HCT116 (cell line): ENCODE measurements around the gene SRCIN1. TPM values are rescaled to one million over a fixed set of nuclear protein-coding genes. Genes with fewer than 3 reads are reported as not detected.
"Not testable (repeated sequence)": the region's sequence is repeated elsewhere in the genome, so short reads cannot be mapped to it uniquely, and the experiment has no call there.

Experiments
- ATAC-seq: fragments of 200-7000 bp; cut with Tn5 transposase; 2 replicates; pipeline ENCODE4 v1.9.1; 2020; ENCODE audit warnings: mild to moderate bottlenecking, moderate library complexity
- BruUV-seq: library from RNA; stranded (reverse); fragments of 400-500 nt; replicated peaks from 2 replicates; lab custom pipeline; 2021; lab: Mats Ljungman, UMichigan
- CTCF ChIA-PET: fragments of 300-600 bp; sonication (Branson Sonifier 250); formaldehyde crosslinking; loops from one replicate; lab custom pipeline; 2021; ENCODE audit warnings: antibody characterized with exemption; lab: Charles Lee
- POLR2A ChIA-PET: fragments of 300-600, 350-600 bp; sonication (Branson Sonifier 250); formaldehyde crosslinking; loops from one replicate; lab custom pipeline; 2021; ENCODE audit warnings: antibody characterized with exemption; lab: Charles Lee
- RAD21 ChIA-PET, 2 experiments: fragments of 300-600 bp; sonication (Branson Sonifier 250); formaldehyde crosslinking; loops; one replicate each; lab custom pipeline; 2023; ENCODE audit warnings: low total read pairs in 2 of 2; ENCODE audit not compliant: uncharacterized antibody in 2 of 2, unreplicated experiment in 2 of 2, low non-redundant PET in 1 of 2; lab: Charles Lee
- DNase-seq: peaks from one replicate; pipeline ENCODE4 v3.0.0-alpha.2; 2010; ENCODE audit warnings: low read depth, low spot score
- H2AFZ ChIP-seq: fragments of 200-600 bp; shearing (Covaris generic), sonication (generic); 2 replicates; pipeline ENCODE4 v1.6.1; 2017; ENCODE audit warnings: low read depth, mixed run types, mixed read lengths, antibody characterized with exemption, low read length; ENCODE audit not compliant: poor library complexity, severe bottlenecking
- H3K27ac ChIP-seq: 2 replicates; pipeline ENCODE4 v1.5.1; 2012; ENCODE audit warnings: low read depth, low read length
- H3K27me3 ChIP-seq: fragments of 200-600 bp; sonication (generic); 2 replicates; pipeline ENCODE4 v1.6.1; 2016; ENCODE audit warnings: mixed run types, low read length, mixed read lengths; ENCODE audit not compliant: insufficient read depth
- H3K36me3 ChIP-seq, 2 experiments: fragments of 200-500 bp in 1 of 2; fragments of 200-600 bp in 1 of 2; sonication (Bioruptor generic) in 1 of 2; sonication (generic) in 1 of 2; 2 replicates each; pipeline versions ENCODE4 v1.5.1 to v1.6.1; 2014 to 2016; ENCODE audit warnings: low read length in 2 of 2, inconsistent platforms in 1 of 2, mixed read lengths in 1 of 2, mixed run types in 1 of 2; ENCODE audit not compliant: insufficient read depth in 2 of 2, control insufficient read depth in 1 of 2
- H3K4me1 ChIP-seq, 2 experiments: fragments of 200-600 bp in 1 of 2; sonication (generic) in 1 of 2; 2 replicates each; pipeline versions ENCODE4 v1.5.1 to v1.6.1; 2012 to 2017; ENCODE audit warnings: low read length in 2 of 2, inconsistent platforms in 1 of 2, mild to moderate bottlenecking in 1 of 2, mixed read lengths in 1 of 2, mixed run types in 1 of 2, moderate library complexity in 1 of 2; ENCODE audit not compliant: insufficient read depth in 2 of 2, control insufficient read depth in 1 of 2
- H3K4me2 ChIP-seq: fragments of 200-600 bp; sonication (generic); 2 replicates; pipeline ENCODE4 v1.6.1; 2017; ENCODE audit warnings: mixed run types, low read length, mixed read lengths
- H3K4me3 ChIP-seq, 2 experiments: fragments of 200-600 bp in 1 of 2; sonication (generic) in 1 of 2; replicated peaks in 1 of 2; 2 replicates each; pipeline ENCODE4 v1.5.1; 2011 to 2016; ENCODE audit warnings: low read length in 2 of 2, control low read depth in 1 of 2, low read depth in 1 of 2, mild to moderate bottlenecking in 1 of 2, mixed read lengths in 1 of 2, mixed run types in 1 of 2
- H3K79me2 ChIP-seq: fragments of 200-600 bp; sonication (generic); 2 replicates; pipeline ENCODE4 v1.6.1; 2017; ENCODE audit warnings: mild to moderate bottlenecking, mixed run types, low read length, moderate library complexity, mixed read lengths; ENCODE audit not compliant: insufficient read depth
- H3K9ac ChIP-seq: fragments of 200-600 bp; sonication (generic); 2 replicates; pipeline ENCODE4 v1.6.1; 2016; ENCODE audit warnings: low read length, mixed read lengths
- H3K9me2 ChIP-seq: fragments of 200-600 bp; sonication (generic), shearing (Covaris generic); 2 replicates; pipeline ENCODE4 v1.6.1; 2017; ENCODE audit warnings: mixed run types, mild to moderate bottlenecking, moderate library complexity; ENCODE audit not compliant: insufficient read depth
- H3K9me3 ChIP-seq, 2 experiments: fragments of 200-500 bp in 1 of 2; fragments of 200-600 bp in 1 of 2; sonication (Bioruptor generic) in 1 of 2; sonication (generic) in 1 of 2; 2 replicates each; pipeline ENCODE4 v1.6.1; 2014 to 2017; ENCODE audit warnings: low read length in 2 of 2, mixed read lengths in 2 of 2, inconsistent platforms in 1 of 2, low read depth in 1 of 2, mild to moderate bottlenecking in 1 of 2, mixed run types in 1 of 2, moderate library complexity in 1 of 2; ENCODE audit not compliant: control insufficient read depth in 1 of 2, insufficient read depth in 1 of 2
- H4K20me1 ChIP-seq: fragments of 200-600 bp; sonication (generic), shearing (Covaris generic); 2 replicates; pipeline ENCODE4 v1.6.1; 2017; ENCODE audit warnings: mixed run types, mild to moderate bottlenecking, moderate library complexity; ENCODE audit not compliant: insufficient read depth
- CEBPB ChIP-seq: IDR thresholded peaks from 2 replicates; pipeline ENCODE4 v1.6.1; 2012; ENCODE audit warnings: low read depth
- EGR1 ChIP-seq: IDR thresholded peaks from 2 replicates; pipeline ENCODE4 v1.6.1; 2012; ENCODE audit warnings: low read depth
- ELF1 ChIP-seq: IDR thresholded peaks from 2 replicates; pipeline ENCODE4 v1.6.1; 2012; ENCODE audit warnings: low read depth, borderline replicate concordance
- EZH2phosphoT487 ChIP-seq: fragments of 200-600 bp; IDR thresholded peaks from 2 replicates; pipeline ENCODE4 v1.6.1; 2018; ENCODE audit warnings: antibody characterized with exemption, borderline replicate concordance
- FOSL1 ChIP-seq: IDR thresholded peaks from 2 replicates; pipeline ENCODE4 v1.6.1; 2012; ENCODE audit warnings: low read depth
- POLR2A ChIP-seq: IDR thresholded peaks from 2 replicates; pipeline ENCODE4 v1.7.0; 2011; ENCODE audit warnings: borderline replicate concordance; ENCODE audit not compliant: insufficient read depth, insufficient read length; ENCODE audit errors: extremely low read depth
- POLR2AphosphoS5 ChIP-seq: IDR thresholded peaks from 2 replicates; pipeline ENCODE4 v1.6.1; 2011; ENCODE audit warnings: mild to moderate bottlenecking, low read depth, low read length, moderate library complexity
- RAD21 ChIP-seq: IDR thresholded peaks from 2 replicates; pipeline ENCODE4 v1.6.1; 2012; ENCODE audit warnings: low read depth, mild to moderate bottlenecking
- SIN3A ChIP-seq: IDR thresholded peaks from 2 replicates; pipeline ENCODE4 v1.6.1; 2012; ENCODE audit warnings: low read depth
- SP1 ChIP-seq: IDR thresholded peaks from 2 replicates; pipeline ENCODE4 v1.6.1; 2012; ENCODE audit warnings: low read depth
- SRF ChIP-seq: IDR thresholded peaks from 2 replicates; pipeline ENCODE4 v1.6.1; 2012; ENCODE audit warnings: low read depth
- TCF7L2 ChIP-seq: IDR thresholded peaks from 2 replicates; pipeline ENCODE4 v1.7.0; 2011; ENCODE audit warnings: borderline replicate concordance, inconsistent platforms; ENCODE audit not compliant: insufficient read depth, insufficient read length; ENCODE audit errors: extremely low read depth
- YY1 ChIP-seq: IDR thresholded peaks from 2 replicates; pipeline ENCODE4 v1.6.1; 2011; ENCODE audit warnings: low read length, low read depth, moderate library complexity, mild to moderate bottlenecking; ENCODE audit not compliant: insufficient replicate concordance; ENCODE audit errors: extremely low read depth
- ZFX ChIP-seq: fragments of 450-650 bp; IDR thresholded peaks from 2 replicates; pipeline ENCODE4 v1.6.1; 2017
- ZNF274 ChIP-seq: fragments of 200-500 bp; sonication (Bioruptor generic); IDR thresholded peaks from 2 replicates; pipeline ENCODE4 v1.6.1; 2014; ENCODE audit warnings: mild to moderate bottlenecking, low read depth, low read length, inconsistent platforms
- intact Hi-C: fragments of 100-400 bp; cut with micrococcal nuclease; formaldehyde crosslinking; loops from 2 replicates; pipeline ENCODE4 v1.10.0; 2022
- total RNA-seq: library from RNA; stranded (reverse); gene quantifications from one replicate; pipeline ENCODE4 v1.2.1, GENCODE V29; 2021; ENCODE audit not compliant: unreplicated experiment
- TF ChIP-seq, protein P1 (sequence below): IDR thresholded peaks from 2 replicates; pipeline ENCODE4 v1.6.1; 2012
- TF ChIP-seq, protein P2 (sequence below): IDR thresholded peaks from 2 replicates; pipeline ENCODE4 v1.6.1; 2012
- TF ChIP-seq, protein P3 (sequence below): IDR thresholded peaks from 2 replicates; pipeline ENCODE4 v1.6.1; 2012; ENCODE audit warnings: low read depth

SRCIN1 gene
- total RNA-seq, 1 experiment from 2014 or later: 10.5 TPM

DNA sequence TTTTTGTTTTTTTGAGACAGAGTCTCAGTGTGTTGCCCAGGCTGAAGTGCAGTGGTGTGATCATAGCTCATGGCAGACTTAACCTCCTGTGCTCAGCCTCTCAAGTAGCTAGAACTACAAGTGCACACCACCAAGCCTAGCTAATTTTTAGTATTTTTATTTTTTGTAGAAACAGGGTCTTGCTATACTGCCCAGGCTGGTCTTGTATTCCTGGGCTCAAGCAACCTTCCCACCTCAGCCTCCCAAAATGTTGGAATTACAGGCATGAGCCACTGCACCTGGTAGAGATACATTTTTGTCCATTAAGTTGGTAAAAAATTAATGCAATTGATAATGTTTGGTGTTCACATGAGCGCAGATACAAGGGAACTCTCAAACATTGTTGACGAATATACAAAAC lies 22.2 kb upstream of the SRCIN1 start:
- Histone ChIP-seq H3K9ac (no peak overlapping the region), H3K27ac (no peak overlapping the region), H3K9me3 (no peaks in the 10 kb centered on the region), H3K4me3 (no peak overlapping the region), H3K9me2 (no peaks in the 10 kb centered on the region), H3K4me1 (peaks cover 0 to 4% of the 10 kb centered on the region in 2 experiments; a peak in 2 of 4 replicates)
- no TSS peak for BruUV-seq
- ChIA-PET POLR2A (no interaction called here), RAD21 (no interaction called here), CTCF (no interaction called here)
- no peak for TF ChIP-seq ELF1
- no peak for TF ChIP-seq FOSL1
- no peak for TF ChIP-seq YY1
- TF ChIP-seq CEBPB: no peak
- TF ChIP-seq, protein P1, sequence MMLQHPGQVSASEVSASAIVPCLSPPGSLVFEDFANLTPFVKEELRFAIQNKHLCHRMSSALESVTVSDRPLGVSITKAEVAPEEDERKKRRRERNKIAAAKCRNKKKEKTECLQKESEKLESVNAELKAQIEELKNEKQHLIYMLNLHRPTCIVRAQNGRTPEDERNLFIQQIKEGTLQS: no peak
- no peak for TF ChIP-seq ZFX
- TF ChIP-seq, protein P2, sequence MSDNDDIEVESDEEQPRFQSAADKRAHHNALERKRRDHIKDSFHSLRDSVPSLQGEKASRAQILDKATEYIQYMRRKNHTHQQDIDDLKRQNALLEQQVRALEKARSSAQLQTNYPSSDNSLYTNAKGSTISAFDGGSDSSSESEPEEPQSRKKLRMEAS: no peak
- no peak for TF ChIP-seq EZH2phosphoT487
- no peak for TF ChIP-seq POLR2AphosphoS5
- no peak for TF ChIP-seq ZNF274
- TF ChIP-seq, protein P3, sequence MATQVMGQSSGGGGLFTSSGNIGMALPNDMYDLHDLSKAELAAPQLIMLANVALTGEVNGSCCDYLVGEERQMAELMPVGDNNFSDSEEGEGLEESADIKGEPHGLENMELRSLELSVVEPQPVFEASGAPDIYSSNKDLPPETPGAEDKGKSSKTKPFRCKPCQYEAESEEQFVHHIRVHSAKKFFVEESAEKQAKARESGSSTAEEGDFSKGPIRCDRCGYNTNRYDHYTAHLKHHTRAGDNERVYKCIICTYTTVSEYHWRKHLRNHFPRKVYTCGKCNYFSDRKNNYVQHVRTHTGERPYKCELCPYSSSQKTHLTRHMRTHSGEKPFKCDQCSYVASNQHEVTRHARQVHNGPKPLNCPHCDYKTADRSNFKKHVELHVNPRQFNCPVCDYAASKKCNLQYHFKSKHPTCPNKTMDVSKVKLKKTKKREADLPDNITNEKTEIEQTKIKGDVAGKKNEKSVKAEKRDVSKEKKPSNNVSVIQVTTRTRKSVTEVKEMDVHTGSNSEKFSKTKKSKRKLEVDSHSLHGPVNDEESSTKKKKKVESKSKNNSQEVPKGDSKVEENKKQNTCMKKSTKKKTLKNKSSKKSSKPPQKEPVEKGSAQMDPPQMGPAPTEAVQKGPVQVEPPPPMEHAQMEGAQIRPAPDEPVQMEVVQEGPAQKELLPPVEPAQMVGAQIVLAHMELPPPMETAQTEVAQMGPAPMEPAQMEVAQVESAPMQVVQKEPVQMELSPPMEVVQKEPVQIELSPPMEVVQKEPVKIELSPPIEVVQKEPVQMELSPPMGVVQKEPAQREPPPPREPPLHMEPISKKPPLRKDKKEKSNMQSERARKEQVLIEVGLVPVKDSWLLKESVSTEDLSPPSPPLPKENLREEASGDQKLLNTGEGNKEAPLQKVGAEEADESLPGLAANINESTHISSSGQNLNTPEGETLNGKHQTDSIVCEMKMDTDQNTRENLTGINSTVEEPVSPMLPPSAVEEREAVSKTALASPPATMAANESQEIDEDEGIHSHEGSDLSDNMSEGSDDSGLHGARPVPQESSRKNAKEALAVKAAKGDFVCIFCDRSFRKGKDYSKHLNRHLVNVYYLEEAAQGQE: no peak
- no peak for TF ChIP-seq TCF7L2
- TF ChIP-seq SRF: no peak
- TF ChIP-seq SIN3A: no peak
- TF ChIP-seq POLR2A: no peak
- no peak for TF ChIP-seq RAD21
- TF ChIP-seq SP1: no peak
- no peak for TF ChIP-seq EGR1
- TF ChIP-seq, all 23 proteins: peak for 0
- Histone ChIP-seq H3K79me2 (no peaks in the 10 kb centered on the region), H3K27me3 (no peaks in the 10 kb centered on the region), H3K36me3 (no peaks in the 10 kb centered on the region), H3K4me2 (no peak overlapping the region), H4K20me1 (no peaks in the 10 kb centered on the region), H2AFZ (no peak overlapping the region)
- intact Hi-C loops: no loop called here
- ATAC-seq: no peak
- DNase-seq: no peak

DNA sequence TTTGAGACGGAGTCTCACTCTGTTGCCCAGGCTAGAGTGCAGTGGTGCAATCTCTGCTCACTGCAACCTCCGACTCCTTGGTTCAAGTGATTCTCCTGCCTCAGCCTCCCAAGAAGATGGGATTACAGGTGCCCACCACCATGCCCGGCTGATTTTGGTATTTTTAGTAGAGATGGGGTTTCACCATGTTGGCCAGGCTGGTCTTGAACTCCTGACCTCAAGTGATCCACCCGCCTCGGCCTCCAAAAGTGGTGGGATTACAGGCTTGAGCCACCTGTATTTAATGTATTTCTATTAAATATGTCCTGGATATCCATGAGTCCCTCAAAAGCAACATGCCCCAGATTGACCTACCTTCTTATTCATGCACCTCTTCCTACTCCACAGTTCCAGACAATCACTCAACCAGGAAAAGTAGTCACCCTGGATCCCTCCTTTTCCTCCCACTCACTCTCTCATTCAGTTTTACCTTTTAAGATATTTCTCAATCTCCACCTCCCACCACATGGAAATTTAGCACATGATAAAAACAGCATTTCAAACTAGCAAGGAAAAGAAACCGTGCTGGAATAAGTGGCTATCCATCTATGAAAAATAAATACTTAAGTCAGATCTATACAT lies 21.0 kb upstream of the SRCIN1 start:
- H3K9ac ChIP-seq, H2AFZ ChIP-seq, POLR2A ChIA-PET, H3K79me2 ChIP-seq, BruUV-seq, CTCF ChIA-PET, intact Hi-C loops, H3K27ac ChIP-seq, H3K9me3 ChIP-seq, H4K20me1 ChIP-seq, ATAC-seq, H3K9me2 ChIP-seq, H3K4me3 ChIP-seq, H3K4me1 ChIP-seq, H3K4me2 ChIP-seq, H3K27me3 ChIP-seq, H3K36me3 ChIP-seq, RAD21 ChIA-PET, DNase-seq: not testable (repeated sequence)
